A549 (cell line): ENCODE data around the gene H1-8. TPM values are rescaled to one million over a fixed set of nuclear protein-coding genes. Genes with fewer than 3 reads are reported as not detected.

Experiments used
- ATAC-seq, 2 experiments: fragments of 200-7000 bp in 1 of 2; fragments of >200 bp in 1 of 2; cut with Nextera tagmentation in 1 of 2; cut with Tn5 transposase in 1 of 2; 3 replicates each; pipeline versions ENCODE4 v1.8.0 to v1.9.1; 2018 to 2020; ENCODE audit warnings: mild to moderate bottlenecking in 1 of 2, moderate library complexity in 1 of 2
- CTCF ChIA-PET: fragments of 300-600 bp; sonication (Branson Sonifier 250); formaldehyde crosslinking; extraction: SDS; loops from one replicate; lab custom pipeline; 2021; ENCODE audit warnings: antibody characterized with exemption, inconsistent platforms; lab: Yijun Ruan, JAX
- POLR2A ChIA-PET: fragments of 350-600 bp; formaldehyde crosslinking; extraction: SDS; loops from one replicate; lab custom pipeline; 2021; ENCODE audit warnings: antibody characterized with exemption, inconsistent platforms; lab: Yijun Ruan, JAX
- DNase-seq, 2 experiments: peaks; one replicate each; pipeline versions ENCODE4 v3.0.0 to v3.0.0-alpha.2; 2011 to 2016; ENCODE audit warnings: low read depth in 1 of 2, low spot score in 1 of 2
- FAIRE-seq: peaks from 2 replicates; lab custom pipeline; 2011; peaks lifted over from hg19 to GRCh38; lab: Jason Lieb, UNC
- H3K27ac ChIP-seq, 2 experiments: fragments of >200 bp; sonication (Bioruptor Twin); formaldehyde crosslinking; 3 replicates each; pipeline ENCODE4 v1.5.1; 2016 to 2017
- H3K4me1 ChIP-seq: fragments of >200 bp; sonication (Bioruptor Twin); formaldehyde crosslinking; 3 replicates; pipeline ENCODE4 v1.6.1; 2016
- H3K4me2 ChIP-seq: fragments of >200 bp; sonication (Bioruptor Twin); formaldehyde crosslinking; 3 replicates; pipeline ENCODE4 v1.6.1; 2016
- H3K4me3 ChIP-seq: fragments of >200 bp; sonication (Bioruptor Twin); formaldehyde crosslinking; 3 replicates; pipeline ENCODE4 v1.5.1; 2016
- H3K9me3 ChIP-seq: fragments of >200 bp; sonication (Bioruptor Twin); formaldehyde crosslinking; 3 replicates; pipeline ENCODE4 v1.6.1; 2016
- CEBPB ChIP-seq, 2 experiments: fragments of >200 bp in 1 of 2; sonication (Bioruptor Twin) in 1 of 2; formaldehyde crosslinking in 1 of 2; IDR thresholded peaks; 2 replicates each; pipeline ENCODE4 v1.6.1; 2012 to 2016
- CHD4 ChIP-seq: fragments of 200-600 bp; sonication (generic); IDR thresholded peaks from 2 replicates; pipeline ENCODE4 v1.6.1; 2016; ENCODE audit warnings: antibody characterized with exemption, mild to moderate bottlenecking, borderline replicate concordance
- EHF ChIP-seq: fragments of 250-450 bp; sonication (Bioruptor Pico); IDR thresholded peaks from 2 replicates; pipeline ENCODE4 v1.5.0; 2020; ENCODE audit warnings: mild to moderate bottlenecking
- EHMT2 ChIP-seq: fragments of 200-600 bp; sonication (generic); IDR thresholded peaks from 2 replicates; pipeline ENCODE4 v1.6.1; 2016; ENCODE audit warnings: antibody characterized with exemption, low read depth, mild to moderate bottlenecking, moderate library complexity
- FOSL2 ChIP-seq, 2 experiments: fragments of 450-650 bp in 1 of 2; fragments of >200 bp in 1 of 2; sonication (Bioruptor Twin) in 1 of 2; formaldehyde crosslinking; IDR thresholded peaks; 2 replicates each; pipeline versions ENCODE4 v1.5.0 to v1.6.1; 2016 to 2020; ENCODE audit warnings: mild to moderate bottlenecking in 1 of 2, moderate library complexity in 1 of 2
- HEYL ChIP-seq: fragments of 250-450 bp; sonication (Bioruptor Pico); IDR thresholded peaks from 2 replicates; pipeline ENCODE4 v1.8.0; 2021; ENCODE audit warnings: mild to moderate bottlenecking, moderate library complexity
- HOXA7 ChIP-seq: fragments of 250-450 bp; sonication (Bioruptor Pico); IDR thresholded peaks from 2 replicates; pipeline ENCODE4 v1.5.0; 2020; ENCODE audit warnings: mild to moderate bottlenecking, moderate library complexity
- HOXB13 ChIP-seq: fragments of 250-450 bp; sonication (Bioruptor Pico); IDR thresholded peaks from 2 replicates; pipeline ENCODE4 v1.5.0; 2020; ENCODE audit warnings: low read depth, mild to moderate bottlenecking, moderate library complexity
- HOXB5 ChIP-seq: fragments of 250-450 bp; sonication (Bioruptor Pico); IDR thresholded peaks from 2 replicates; pipeline ENCODE4 v1.5.0; 2020; ENCODE audit warnings: mild to moderate bottlenecking, moderate library complexity
- JUNB ChIP-seq: fragments of >200 bp; sonication (Bioruptor Twin); formaldehyde crosslinking; IDR thresholded peaks from 2 replicates; pipeline ENCODE4 v1.6.1; 2016
- MAZ ChIP-seq: fragments of 150-350 bp; IDR thresholded peaks from 2 replicates; pipeline ENCODE4 v1.6.1; 2014; ENCODE audit warnings: antibody characterized with exemption, low read depth, low read length, borderline replicate concordance
- NFE2L2 ChIP-seq: fragments of 150-350 bp; conservative IDR thresholded peaks from 2 replicates; pipeline ENCODE4 v1.6.1; 2014; ENCODE audit warnings: low read length
- NR3C1 ChIP-seq: fragments of >200 bp; sonication (Bioruptor Twin); formaldehyde crosslinking; IDR thresholded peaks from 3 replicates; pipeline ENCODE4 v1.6.1; 2017
- PHF8 ChIP-seq: fragments of 200-600 bp; sonication (generic); IDR thresholded peaks from 2 replicates; pipeline ENCODE4 v1.6.1; 2016; ENCODE audit warnings: low read depth, mild to moderate bottlenecking, antibody characterized with exemption, moderate library complexity, borderline replicate concordance
- POLR2A ChIP-seq: IDR thresholded peaks from 2 replicates; pipeline ENCODE4 v1.6.1; 2012; ENCODE audit warnings: mild to moderate bottlenecking, low read length
- POLR2AphosphoS2 ChIP-seq: conservative IDR thresholded peaks from 2 replicates; pipeline ENCODE4 v1.6.1; 2012; ENCODE audit warnings: low read length, improper control_type of control experiment, inconsistent platforms
- RAD21 ChIP-seq, 2 experiments: fragments of >200 bp in 1 of 2; sonication (Bioruptor Twin) in 1 of 2; formaldehyde crosslinking in 1 of 2; IDR thresholded peaks in 1 of 2; conservative IDR thresholded peaks in 1 of 2; 2 replicates in 1 of 2; 3 replicates in 1 of 2; pipeline ENCODE4 v1.6.1; 2012 to 2018; ENCODE audit warnings: inconsistent platforms in 1 of 2
- RARB ChIP-seq: fragments of 250-450 bp; sonication (Bioruptor Pico); IDR thresholded peaks from 2 replicates; pipeline ENCODE4 v1.8.0; 2021; ENCODE audit warnings: mild to moderate bottlenecking, moderate library complexity
- RCOR1 ChIP-seq: fragments of 150-350 bp; IDR thresholded peaks from 2 replicates; pipeline ENCODE4 v1.6.1; 2014; ENCODE audit warnings: antibody characterized with exemption, low read length, low read depth
- TFCP2L1 ChIP-seq: fragments of 250-450 bp; sonication (Bioruptor Pico); IDR thresholded peaks from 2 replicates; pipeline ENCODE4 v1.5.0; 2021; ENCODE audit warnings: mild to moderate bottlenecking
- TP53 ChIP-seq: fragments of 250-450 bp; sonication (Bioruptor Pico); IDR thresholded peaks from 2 replicates; pipeline ENCODE4 v1.5.0; 2021; ENCODE audit warnings: mild to moderate bottlenecking, moderate library complexity
- ZC3H11A ChIP-seq: fragments of 450-650 bp; IDR thresholded peaks from 2 replicates; pipeline ENCODE4 v1.6.1; 2014; ENCODE audit warnings: antibody characterized with exemption, mild to moderate bottlenecking
- WGBS: methylation state at CpG from one replicate; pipeline ENCODE4 v1.1.6; 2017; ENCODE audit errors: missing lambda C conversion rate; 5-methylcytosine and 5-hydroxymethylcytosine counted together
- polyA plus RNA-seq, 4 experiments: library from polyadenylated mRNA; depleted of rRNA in 3 of 4; stranded (reverse); fragments of >200 nt; fragmentation: RNase III in 1 of 4; extraction: RNeasy Plus Mini Kit Qiagen cat#74134 plus additional on column Dnase treatment in 1 of 4; gene quantifications; 2 replicates in 3 of 4; 3 replicates in 1 of 4; pipeline ENCODE4 v1.2.3, GENCODE V29; 2011 to 2017
- TF ChIP-seq, protein P1 (sequence below): IDR thresholded peaks from 2 replicates; pipeline ENCODE4 v1.6.1; 2012
- TF ChIP-seq, protein P2 (sequence below): fragments of 250-450 bp; sonication (Bioruptor Pico); IDR thresholded peaks from 2 replicates; pipeline ENCODE4 v1.5.0; 2020; ENCODE audit warnings: low read depth, mild to moderate bottlenecking, moderate library complexity
- TF ChIP-seq, protein P3 (sequence below): IDR thresholded peaks from 2 replicates; pipeline ENCODE4 v1.6.1; 2012
- TF ChIP-seq, protein P4 (sequence below): fragments of >200 bp; sonication (Bioruptor Twin); formaldehyde crosslinking; IDR thresholded peaks from 3 replicates; pipeline ENCODE4 v1.6.1; 2016
- TF ChIP-seq, protein P5 (sequence below): fragments of 250-450 bp; sonication (Bioruptor Pico); IDR thresholded peaks from 2 replicates; pipeline ENCODE4 v1.5.0; 2021; ENCODE audit warnings: mild to moderate bottlenecking, moderate library complexity, borderline replicate concordance

H1-8 gene
- polyA plus RNA-seq, 2 of the 4 experiments (the other 2 are of a cell fraction), result not detected

- Histone ChIP-seq H3K4me3 (no peak overlapping the region), H3K27ac (no peak overlapping the region), H3K4me2 (no peak overlapping the region), H3K4me1 (peaks cover 16% of the 10 kb centered on the region)
- no peak for ATAC-seq
- CTCF ChIA-PET, result interaction anchor here (1.5 kb wide), 1 partner anchor 430 kb away, joined by 3 read pairs; no protein-coding TSS in a partner anchor
- no peak for FAIRE-seq
- TF ChIP-seq FOSL2 (IDR thresholded peaks at IDR 0.05) (no peak), FOSL2 (CRISPR knock-in tag; IDR thresholded peaks at IDR 0.05) (no peak), RARB (CRISPR knock-in tag) (no peak), CHD4 (no peak), CEBPB (IDR thresholded peaks at IDR 0.05) (no peak), ZC3H11A (no peak), HOXB13 (CRISPR knock-in tag) (no peak), MAZ (no peak)
- TF ChIP-seq, protein P1, sequence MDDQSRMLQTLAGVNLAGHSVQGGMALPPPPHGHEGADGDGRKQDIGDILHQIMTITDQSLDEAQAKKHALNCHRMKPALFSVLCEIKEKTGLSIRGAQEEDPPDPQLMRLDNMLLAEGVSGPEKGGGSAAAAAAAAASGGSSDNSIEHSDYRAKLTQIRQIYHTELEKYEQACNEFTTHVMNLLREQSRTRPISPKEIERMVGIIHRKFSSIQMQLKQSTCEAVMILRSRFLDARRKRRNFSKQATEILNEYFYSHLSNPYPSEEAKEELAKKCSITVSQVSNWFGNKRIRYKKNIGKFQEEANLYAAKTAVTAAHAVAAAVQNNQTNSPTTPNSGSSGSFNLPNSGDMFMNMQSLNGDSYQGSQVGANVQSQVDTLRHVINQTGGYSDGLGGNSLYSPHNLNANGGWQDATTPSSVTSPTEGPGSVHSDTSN, result no peak
- TF ChIP-seq, protein P2, sequence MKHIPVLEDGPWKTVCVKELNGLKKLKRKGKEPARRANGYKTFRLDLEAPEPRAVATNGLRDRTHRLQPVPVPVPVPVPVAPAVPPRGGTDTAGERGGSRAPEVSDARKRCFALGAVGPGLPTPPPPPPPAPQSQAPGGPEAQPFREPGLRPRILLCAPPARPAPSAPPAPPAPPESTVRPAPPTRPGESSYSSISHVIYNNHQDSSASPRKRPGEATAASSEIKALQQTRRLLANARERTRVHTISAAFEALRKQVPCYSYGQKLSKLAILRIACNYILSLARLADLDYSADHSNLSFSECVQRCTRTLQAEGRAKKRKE (CRISPR knock-in tag), result no peak
- TF ChIP-seq, protein P3, sequence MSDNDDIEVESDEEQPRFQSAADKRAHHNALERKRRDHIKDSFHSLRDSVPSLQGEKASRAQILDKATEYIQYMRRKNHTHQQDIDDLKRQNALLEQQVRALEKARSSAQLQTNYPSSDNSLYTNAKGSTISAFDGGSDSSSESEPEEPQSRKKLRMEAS, result no peak
- TF ChIP-seq, all 56 proteins: peak for 0
- 85% methylated on average over 13 of the region's 13 CpGs for WGBS
- H3K9me3 ChIP-seq, result no peaks in the 10 kb centered on the region
- no peak for DNase-seq
- POLR2A ChIA-PET, result no interaction called here
Observed at GRCh38 chr3:129503471-129504291, 39.3 kb upstream of the H1-8 start.

- CTCF ChIA-PET, result no interaction called here
- TF ChIP-seq, protein P4, sequence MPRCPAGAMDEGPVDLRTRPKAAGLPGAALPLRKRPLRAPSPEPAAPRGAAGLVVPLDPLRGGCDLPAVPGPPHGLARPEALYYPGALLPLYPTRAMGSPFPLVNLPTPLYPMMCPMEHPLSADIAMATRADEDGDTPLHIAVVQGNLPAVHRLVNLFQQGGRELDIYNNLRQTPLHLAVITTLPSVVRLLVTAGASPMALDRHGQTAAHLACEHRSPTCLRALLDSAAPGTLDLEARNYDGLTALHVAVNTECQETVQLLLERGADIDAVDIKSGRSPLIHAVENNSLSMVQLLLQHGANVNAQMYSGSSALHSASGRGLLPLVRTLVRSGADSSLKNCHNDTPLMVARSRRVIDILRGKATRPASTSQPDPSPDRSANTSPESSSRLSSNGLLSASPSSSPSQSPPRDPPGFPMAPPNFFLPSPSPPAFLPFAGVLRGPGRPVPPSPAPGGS, result no peak
- TF ChIP-seq HEYL (no peak), HOXA7 (CRISPR knock-in tag) (no peak), NFE2L2 (no peak)
- TF ChIP-seq, all 56 proteins: peak for 0
- POLR2A ChIA-PET, result no interaction called here
Observed at GRCh38 chr3:129504471-129505100, 38.4 kb upstream of the H1-8 start.

GRCh38 chr3:129505341-129505740 is 37.6 kb upstream of the H1-8 start:
- Histone ChIP-seq H3K4me2 (no peak overlapping the region), H3K4me1 (no peaks in the 10 kb centered on the region), H3K9me3 (no peaks in the 10 kb centered on the region), H3K4me3 (no peak overlapping the region), H3K27ac (no peak overlapping the region)
- ATAC-seq, result no peak
- POLR2A ChIA-PET, result no interaction called here
- DNase-seq, result no peak
- CTCF ChIA-PET, result no interaction called here
- WGBS, result 93% methylated on average over 6 of the region's 6 CpGs
- no peak for FAIRE-seq
- TF ChIP-seq, protein P5, sequence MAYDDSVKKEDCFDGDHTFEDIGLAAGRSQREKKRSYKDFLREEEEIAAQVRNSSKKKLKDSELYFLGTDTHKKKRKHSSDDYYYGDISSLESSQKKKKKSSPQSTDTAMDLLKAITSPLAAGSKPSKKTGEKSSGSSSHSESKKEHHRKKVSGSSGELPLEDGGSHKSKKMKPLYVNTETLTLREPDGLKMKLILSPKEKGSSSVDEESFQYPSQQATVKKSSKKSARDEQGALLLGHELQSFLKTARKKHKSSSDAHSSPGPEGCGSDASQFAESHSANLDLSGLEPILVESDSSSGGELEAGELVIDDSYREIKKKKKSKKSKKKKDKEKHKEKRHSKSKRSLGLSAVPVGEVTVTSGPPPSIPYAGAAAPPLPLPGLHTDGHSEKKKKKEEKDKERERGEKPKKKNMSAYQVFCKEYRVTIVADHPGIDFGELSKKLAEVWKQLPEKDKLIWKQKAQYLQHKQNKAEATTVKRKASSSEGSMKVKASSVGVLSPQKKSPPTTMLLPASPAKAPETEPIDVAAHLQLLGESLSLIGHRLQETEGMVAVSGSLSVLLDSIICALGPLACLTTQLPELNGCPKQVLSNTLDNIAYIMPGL (CRISPR knock-in tag), result no peak
- TF ChIP-seq CHD4 (no peak), RCOR1 (no peak), JUNB (no peak), TFCP2L1 (no peak), HOXB5 (CRISPR knock-in tag) (no peak), RAD21 (conservative IDR thresholded peaks at IDR 0.05 in 1 of 2, IDR thresholded peaks at IDR 0.05 in 1 of 2) (no peak), EHF (CRISPR knock-in tag) (no peak), TP53 (CRISPR knock-in tag) (no peak), EHMT2 (no peak), NR3C1 (no peak), POLR2AphosphoS2 (no peak), PHF8 (no peak), POLR2A (no peak)
- TF ChIP-seq, protein P1, result no peak

More at GRCh38 chr3:129504471-129505100, 38.4 kb upstream of the H1-8 start:
- ATAC-seq (no peak), DNase-seq (no peak), FAIRE-seq (no peak)
- H3K9me3 ChIP-seq, result no peaks in the 10 kb centered on the region
- peaks cover 7% of the 10 kb centered on the region for H3K4me1 ChIP-seq
- H3K4me2 ChIP-seq, result no peak overlapping the region
- WGBS, result 94% methylated on average over 5 of the region's 5 CpGs
- no peak overlapping the region for H3K27ac ChIP-seq
- H3K4me3 ChIP-seq, result no peak overlapping the region
